NCI-H2081 (cell line): ENCODE measurements around the gene CHDH.

Experiments
- DNase-seq, 2 experiments: peaks; one replicate each; lab custom pipeline; 2025; lab: John Stamatoyannopoulos, UW

CHDH gene

DNA sequence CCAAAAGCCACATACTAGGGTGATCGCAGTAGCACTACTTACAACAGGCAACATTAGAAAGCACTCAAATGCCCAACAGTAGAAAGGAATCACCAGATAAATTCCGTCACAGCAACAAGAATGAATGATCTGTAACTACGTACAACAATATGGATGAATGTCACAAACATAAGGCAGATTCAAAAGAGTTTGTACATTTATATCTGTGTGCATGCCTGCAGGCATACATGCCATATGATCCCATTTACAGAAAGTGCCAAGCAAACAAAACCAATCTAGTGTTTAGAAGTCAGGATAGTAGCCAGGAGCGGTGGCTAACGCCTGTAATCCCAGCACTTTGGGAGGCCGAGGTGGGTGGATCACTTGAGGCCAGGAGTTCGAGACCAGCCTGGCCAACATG is 3.7 kb upstream of the CHDH start:
- no peak for DNase-seq

DNA sequence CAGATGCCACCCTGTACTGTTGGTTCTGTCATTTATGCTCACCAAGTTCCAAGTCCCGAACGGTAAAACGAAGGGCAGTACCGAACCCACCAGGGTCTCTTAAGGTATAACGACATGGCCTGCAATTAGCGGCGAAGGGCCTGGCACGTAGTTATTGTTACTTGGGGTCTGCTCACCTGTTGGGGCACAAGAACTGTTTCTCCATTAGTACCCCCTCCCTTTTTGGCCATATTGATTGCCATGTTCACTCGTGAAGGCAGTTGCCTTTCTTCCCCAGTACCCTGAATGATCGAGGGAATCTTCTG is 584 bp upstream of the CHDH start:
- no peak for DNase-seq

DNA sequence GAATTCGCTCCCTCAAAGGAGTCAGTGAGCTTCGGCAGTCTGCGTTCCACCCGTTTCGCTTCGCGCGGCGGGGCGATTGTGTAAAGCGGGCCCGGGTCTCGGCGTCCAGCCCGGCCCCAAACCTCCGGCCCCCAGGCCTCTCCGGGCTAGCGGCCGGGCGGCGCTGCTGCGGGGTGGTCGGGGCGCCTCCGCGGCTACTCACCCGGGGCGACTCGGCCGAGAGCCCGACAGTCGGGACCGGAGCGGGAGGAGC is 412 bp downstream of the CHDH start:
- DNase-seq, result no peak

DNA sequence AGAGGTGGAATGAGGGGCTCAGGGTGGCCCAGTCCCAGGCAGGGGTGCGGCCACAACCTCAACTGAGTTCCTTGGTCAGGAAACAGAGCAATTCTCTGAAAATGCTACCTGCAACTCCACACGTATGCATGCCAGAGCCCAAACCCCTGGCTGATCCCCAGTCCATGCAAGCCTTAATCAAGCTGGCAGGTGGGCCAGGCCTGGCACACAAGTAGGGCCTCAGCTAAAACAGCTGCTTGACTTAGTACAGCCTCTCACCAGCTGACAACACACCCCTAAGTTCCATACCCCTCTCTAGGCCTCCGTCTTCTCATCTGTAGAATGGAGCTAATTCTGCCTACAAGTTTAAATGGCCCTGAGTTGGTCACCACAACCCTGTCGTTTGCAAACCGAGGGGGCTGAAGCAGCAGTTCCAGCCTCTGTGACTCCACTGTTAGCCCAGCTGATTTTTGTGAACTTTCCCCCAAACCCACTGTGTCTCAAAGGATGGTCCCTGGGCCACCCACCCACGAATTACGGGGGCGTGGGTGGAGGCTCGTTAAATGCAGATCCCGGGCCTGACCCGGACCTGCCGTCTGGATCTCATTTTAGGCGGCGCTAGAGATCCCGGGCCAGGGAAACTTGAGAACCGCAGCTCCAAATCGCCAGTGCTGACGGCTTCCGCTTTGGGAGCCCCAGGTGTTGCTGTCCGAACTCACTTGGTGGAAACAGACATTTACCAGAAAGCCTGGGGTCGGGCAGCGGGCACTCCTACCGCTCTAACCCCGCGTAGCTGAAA is 927 bp downstream of the CHDH start:
- peak in 1 of 2 experiments; percentile 16 for DNase-seq

DNA sequence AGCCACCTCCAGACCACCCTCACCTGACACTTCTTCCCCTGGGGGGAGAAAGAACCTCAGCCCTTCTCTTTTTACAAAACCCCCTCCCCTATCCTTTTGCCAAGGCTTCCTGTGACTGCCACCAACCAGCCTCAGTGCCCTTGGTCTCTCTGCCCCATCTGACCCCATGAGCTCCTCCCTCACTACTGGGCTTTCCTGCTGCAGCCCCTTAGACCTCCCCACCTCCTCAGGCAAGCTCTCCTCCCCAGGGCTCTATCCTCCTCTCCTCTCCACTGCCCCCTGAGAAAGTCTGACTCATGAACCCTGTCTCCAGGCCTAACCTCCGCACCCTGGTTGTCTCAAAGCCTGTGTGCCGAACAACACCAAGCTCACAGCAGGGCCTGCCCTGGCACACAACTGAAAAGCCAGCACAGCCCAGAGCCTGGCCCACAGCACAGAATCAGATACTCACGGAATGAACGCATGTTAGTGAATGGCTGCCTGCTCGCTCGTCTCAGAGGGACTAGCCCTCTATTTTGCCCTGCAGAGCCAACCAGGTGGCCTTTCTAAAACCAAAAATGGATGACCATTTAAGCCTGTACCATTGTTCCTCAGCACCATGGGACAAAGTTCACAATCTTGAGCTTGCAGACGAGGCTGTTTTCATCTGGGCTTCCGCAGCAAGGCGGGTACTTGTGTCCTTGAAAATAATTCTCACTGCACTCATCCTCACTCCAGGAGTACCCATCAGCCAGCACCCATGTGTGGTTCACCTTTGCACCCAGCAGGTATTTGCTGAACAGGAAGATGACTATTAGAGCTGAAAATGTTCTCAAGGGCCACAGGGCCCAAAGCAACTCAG is 1.7 kb downstream of the CHDH start:
- no peak for DNase-seq

DNA sequence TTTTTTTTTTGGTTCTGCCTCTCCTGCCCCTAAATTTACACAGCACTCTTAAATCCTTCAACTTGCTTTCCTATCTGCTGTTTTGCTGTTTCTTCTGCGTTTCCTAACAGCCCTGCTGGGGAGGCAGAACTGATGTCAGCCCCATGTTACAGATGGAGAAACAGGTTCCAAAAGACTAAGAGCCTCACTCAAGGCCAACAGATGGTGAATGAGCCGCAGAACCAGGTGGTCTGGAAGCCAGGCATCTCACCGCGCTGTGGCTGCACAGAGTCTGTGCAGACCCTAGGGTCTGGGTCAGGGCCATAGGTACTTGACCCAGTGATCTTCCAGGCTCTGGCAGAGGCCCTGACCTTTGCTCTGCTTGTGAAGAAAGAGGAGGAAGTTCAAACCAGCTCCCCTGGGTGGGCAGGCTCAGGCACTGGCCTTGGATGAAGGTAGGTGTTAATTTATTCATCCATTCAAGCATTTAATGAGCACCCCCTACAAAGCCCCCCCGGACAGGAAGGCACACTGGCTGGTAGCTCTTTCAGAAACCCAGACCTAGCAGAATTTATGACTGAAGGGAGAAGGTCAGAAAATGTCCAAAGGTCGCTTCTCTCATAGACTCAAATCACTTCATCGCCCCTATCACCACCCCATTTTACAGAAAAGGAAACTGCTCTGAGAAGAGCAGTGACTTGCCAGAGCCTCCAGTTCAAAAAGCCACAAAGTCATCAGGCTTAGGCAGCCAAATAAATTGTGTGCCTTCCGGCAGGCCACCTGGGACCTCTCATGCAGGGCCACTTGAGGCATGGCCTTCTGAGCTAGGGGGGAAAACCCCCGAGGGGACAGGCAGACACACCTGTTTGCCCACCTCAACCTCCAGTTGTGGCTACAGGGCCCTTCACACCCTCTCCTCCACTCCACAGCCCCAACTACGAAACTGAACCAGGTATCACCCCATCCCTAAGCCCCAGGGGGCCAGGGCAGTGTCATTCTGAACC is 2.7 kb downstream of the CHDH start:
- DNase-seq, result no peak

DNA sequence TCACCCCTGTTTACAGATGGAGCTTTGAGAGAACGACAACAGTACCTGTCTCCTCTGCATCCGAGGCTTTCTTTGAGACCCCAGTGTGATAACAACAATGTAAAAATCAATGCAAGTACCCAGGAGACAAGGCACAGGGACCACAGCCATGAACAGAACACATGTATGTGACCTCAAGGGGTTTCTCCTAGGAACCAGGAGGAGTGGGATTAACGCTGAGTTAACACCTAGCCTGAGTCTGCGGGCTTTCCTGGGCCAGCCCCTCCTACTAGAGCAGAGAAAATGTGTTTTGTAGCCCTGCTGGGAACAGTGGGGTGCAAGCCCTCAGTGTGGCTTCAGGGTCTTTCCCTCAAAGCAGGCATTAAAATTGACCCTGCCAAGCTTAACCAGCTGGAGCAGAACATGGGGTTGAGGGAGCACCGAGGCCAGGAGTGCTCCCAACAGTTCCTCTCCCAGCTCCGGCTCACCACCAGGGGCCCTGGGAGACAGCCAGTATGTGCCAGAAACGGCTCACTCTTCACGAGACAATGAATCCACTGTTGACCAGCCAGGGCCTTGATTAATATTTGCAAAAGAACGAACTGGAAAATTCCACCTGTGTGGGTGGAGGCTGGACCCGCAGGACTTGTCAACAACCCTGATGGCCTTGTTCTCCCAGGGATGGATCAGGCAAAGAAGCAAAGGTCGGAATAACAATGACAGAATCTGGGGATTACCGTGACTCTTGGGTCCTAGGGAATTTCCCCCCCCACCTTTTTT is 3.6 kb downstream of the CHDH start:
- DNase-seq, result peak in 1 of 2 experiments; percentile 28

DNA sequence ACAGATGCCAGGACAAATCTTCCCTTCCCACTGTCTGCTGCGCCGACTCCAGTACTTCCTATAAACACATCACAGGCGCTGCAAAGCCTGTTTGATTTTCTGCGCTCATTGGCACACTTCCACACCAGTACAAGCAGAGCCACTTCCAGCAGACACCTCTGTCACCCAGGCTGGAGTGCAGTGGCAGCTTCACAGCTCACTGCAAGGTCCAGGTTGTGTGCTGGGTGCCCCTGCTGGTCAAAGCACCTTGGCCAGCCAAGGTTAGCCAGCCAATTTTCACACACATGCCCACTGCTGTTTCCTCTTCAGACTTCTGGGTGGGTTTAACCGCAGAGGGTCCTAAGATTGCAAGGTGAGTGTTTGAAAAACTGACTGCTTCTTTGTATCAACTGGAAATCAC is 4.9 kb downstream of the CHDH start:
- no peak for DNase-seq

DNA sequence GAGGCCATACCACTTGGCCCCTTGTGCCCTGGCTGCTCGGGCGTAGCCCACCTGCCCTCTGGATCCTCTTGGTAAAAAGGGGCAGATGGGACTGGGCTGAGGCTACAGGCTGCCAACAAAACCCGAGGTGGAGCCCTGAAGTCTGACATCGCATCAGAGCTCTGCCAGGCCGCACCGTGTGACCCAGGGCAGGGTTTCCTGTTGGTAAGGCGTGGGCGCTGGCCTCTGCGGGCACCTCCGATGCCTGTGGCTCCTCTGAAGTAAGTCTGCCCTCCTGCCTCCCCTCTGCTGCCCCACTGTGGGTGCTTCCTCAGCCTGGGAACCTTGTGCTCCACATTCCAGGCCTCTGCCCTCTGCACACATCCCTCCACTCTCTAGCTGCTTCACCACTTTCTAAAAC is 8.9 kb downstream of the CHDH start:
- DNase-seq, result no peak

DNA sequence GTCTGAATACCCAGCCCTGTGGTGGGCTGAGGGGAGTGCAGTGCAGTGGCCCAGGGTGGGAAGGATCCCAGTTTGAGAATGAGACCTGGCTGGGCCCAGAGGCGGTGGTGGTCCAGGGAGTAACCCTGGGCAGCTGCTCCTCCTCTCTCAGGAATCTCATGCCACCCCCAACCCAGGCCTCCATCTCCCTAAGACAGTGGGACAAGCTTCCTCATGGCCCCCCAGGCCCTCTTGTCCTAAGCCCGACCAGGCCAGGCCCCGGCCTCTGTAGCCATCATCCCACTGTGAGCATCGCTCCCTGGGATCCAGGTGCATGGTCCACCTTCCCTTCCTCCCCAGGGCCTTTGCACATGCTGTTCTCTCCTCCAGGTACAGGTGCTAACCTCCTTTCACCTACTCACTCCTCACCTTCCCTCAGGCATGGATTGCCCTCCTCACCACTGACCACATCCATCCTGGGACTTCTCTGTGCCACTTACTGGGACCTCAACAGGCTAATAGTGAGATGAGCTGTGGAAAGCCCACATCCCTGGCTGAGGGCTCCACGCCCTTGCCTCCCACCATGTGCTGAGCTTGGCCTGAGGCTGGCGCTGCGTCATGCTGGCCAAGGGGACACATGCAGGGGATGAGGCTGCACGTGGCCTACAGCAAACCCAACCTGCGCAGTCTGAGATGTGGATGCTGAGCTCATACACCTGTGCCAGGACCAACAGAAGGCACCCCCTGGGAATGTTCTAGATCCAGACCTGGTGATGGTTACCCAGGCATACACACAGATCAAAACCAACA is 9.9 kb downstream of the CHDH start:
- no peak for DNase-seq

DNA sequence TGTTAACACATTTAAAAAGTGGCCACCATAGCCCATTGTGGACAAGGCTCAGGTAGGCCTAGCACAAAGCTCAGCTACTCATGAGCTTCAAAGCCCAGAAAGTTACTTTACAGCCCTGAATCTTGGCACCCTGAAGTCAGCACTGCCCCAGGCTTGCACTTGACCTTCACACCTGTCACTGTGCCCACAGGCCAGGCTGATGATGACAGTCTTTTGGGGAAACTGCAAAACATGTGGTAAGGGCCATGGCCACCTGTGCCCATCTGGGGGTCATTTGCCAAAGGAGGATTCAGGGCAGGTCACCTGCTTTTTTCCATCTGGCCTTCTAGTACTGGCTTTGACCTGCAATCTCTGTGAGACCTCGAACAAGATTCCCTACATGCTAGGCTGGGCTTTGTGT is 11.0 kb downstream of the CHDH start:
- DNase-seq, result no peak

DNA sequence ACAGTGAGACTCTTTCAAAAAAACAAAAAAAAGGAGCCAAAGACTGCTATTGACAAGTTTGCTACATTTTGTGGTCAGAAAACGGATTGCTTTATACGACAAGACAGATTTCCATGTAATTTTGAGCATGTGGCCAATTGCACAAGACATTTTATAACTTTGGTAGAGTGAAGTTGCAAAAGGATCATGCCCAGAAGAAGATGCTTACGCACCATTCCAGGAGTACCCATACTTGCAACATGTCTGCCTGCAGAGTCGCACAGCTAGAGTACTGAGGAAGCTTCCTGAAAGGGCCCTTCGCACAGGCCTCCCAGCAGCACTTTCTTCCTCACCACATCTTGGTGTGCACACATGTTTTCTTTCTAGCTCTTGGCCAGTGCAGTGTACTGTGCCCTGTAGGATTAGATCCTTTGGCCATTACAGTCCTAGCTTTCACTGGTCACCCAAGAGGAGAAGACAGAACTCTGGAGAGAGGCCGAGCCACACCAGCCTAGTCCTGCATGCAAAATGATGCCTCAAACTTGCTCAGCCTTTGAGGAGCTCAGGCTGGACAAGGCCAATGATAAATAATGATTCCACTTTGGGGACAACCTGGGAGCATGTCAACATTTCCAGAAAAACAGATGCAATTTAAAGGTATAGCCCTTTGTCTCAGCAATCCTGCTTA is 11.7 kb downstream of the CHDH start:
- DNase-seq, result no peak

DNA sequence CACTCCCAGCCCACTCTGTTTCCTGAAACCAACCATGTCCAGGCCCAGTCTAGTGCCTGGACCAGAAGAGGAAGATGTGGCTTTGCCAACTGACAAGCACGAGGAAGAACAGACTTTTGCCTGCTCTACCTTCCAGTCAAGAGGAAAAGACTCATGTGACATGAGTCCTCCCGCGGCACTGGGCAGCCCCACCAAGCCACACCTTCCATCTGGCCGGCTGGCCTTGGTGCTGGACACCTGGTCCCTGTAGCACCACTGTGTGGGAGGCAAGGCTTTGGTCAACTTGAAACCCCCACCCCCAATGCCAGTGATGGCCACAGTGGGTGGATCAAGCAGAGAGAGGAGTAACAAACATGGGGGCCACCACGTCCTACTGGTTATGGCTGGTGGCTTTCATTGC is 12.5 kb downstream of the CHDH start:
- DNase-seq, result no peak

DNA sequence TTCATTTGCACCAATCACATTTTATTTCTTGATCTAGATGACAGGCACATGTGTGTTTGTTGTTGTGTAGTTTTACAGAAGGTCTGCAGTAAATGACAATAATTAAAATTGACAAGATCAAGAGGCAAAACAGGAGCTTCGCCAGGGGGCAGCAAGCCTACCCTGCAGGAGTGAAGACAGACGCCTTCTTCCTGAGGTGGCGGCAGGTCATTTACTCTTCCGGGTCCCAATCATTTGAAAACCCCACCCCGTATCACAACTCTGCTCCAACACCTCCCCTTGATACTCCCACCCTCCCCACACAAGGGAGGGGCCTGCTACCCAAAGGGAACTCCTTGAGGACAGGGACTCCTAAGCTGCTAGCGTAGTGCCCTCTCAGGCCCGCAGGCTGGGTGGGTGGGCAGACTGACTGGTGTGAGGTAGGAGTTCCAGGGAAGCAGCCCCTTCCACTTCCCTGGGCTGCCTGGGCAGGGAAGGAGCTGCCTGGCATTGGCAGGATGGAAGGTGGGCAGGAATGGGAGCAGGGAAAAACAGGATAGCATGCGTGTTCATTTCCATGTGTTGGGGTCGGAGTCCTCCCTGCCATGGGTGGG is 13.1 kb downstream of the CHDH start:
- no peak for DNase-seq

DNA sequence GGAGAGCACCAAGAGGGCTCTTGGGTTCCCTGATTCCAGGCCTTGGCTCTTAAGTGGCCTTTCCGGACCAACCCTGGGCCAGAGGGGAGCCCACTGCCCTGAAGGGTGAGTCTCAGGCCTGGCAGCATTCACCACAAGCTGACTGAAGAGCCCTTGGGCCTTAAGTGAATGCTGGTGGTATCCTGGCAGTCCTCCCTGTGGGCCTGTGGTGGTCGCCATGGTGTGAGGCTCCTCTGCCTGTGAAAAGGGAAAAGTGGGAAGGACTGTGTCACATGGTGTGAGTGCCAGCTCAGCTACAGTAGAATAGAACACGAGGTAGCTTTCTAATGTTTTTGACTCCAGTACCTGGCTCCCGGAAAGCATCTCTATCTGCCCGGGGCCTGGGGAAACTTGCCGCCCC is 15.3 kb downstream of the CHDH start:
- no peak for DNase-seq

DNA sequence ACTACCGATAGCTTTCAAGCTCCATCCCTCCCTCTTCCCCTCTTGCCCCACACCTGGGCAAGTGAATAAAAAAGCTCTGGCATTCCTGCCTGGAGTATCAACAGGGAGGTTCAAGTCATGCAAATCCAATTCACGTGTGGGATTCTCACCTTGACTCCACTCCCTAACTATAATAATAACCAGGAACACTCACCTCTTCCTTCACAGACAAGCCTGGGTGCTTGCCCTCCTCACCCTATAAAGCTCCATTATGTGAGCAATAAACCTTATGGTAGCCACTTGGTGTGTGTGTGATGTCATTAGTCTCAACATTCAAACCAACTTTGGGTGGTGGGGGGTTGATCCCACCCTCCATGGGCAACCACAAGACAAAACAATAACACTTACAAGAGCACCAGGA is 16.6 kb downstream of the CHDH start:
- DNase-seq, result no peak

DNA sequence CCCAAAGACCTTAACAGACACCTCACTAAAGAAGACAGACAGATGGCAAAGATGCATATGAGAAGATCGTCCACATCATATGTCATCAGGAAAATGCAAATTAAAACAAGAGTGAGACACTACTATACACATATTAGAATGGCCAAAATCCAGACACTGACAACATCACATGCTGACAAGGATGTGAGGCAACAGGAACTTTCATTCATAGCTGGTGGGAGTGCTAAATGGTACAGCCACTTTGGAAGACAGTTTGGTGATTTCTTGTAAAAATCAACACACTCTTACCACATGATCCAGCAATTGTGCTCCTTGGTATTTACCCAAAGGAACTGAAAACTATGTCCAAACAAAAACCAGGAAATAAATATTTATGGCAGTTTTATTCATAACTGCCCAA is 17.6 kb downstream of the CHDH start:
- no peak for DNase-seq

DNA sequence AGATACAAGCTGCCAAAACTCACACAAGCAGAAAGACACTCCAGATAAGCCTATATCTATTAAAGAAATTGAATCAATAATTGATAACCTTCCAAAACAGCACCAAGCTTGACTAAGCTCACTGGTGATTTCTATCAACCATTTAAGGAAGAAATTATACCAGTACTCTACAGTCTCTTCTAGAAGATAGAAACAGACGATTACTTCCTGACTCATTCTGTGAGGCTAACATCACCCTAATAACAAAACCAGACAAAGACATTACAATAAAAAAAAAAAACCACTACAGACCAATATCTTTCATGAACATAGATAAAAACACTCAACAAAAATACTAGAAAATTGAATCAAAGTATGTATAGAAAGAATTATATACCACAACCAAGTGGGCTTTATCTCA is 20.2 kb downstream of the CHDH start:
- no peak for DNase-seq

DNA sequence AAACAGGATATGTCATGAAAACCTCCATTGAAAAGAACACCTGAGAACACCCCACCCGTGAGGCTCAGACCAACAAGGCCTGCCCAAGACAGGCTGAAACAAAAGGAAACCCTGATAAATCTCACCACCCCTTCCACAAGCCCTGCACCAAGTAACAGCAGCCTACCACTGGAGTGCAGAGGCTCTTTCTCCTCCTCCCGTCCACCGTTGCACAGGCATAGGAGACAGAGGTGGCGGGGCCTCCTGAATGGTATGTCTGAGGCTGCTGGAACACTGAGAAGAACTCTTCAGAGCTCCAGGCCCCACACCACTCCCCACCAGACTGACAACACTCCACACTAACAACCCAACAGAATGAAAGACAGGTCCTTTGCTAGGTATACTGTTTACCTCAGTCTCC is 21.4 kb downstream of the CHDH start:
- no peak for DNase-seq

DNA sequence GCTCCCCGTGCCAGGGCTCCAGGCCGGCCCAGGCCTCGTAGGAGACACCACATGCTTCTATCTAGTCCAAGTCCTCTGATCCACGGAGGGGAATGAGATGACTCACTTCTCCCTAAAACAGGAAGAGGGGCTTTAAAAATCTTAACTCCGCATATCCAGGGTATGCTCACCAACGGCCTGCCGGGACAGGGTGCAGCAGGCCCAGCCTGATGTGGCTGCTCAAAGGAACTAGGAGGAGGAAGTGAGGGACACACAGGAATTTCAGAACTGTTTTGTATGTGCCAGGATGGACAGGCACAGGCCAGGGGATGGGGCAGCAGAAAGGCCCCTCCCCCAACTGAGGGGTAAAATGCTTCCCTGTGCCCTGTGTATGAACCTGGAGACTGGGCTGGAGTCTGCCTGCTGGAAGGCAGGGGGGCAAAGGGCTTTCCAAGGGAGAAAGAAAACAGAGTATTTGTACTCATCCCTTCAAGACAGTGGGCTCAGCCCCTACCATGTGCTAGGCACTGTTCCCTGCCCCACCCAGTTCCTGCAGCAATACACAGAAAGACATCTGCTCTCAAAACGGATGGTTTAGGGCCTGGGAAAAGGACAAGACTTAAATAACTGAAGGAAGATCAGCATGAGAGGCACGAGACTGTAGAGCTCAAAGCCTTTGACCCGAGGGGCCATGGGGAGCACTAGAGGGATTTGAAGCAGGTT is 22.1 kb downstream of the CHDH start:
- DNase-seq, result no peak
